WERI-Rb-1 (cell line): ENCODE measurements around the gene S100A8.

Experiments
- DNase-seq: peaks from one replicate; pipeline ENCODE4 v3.0.0-alpha.2; 2020
- H3K27ac ChIP-seq: fragments of 250-450 bp; sonication (Bioruptor Pico); 2 replicates; pipeline ENCODE4 v1.5.1; 2020; ENCODE audit warnings: mild to moderate bottlenecking, moderate library complexity
- H3K27me3 ChIP-seq: fragments of 250-450 bp; sonication (Bioruptor Pico); 2 replicates; pipeline ENCODE4 v1.5.1; 2021; ENCODE audit warnings: mild to moderate bottlenecking, low read depth, moderate library complexity; ENCODE audit not compliant: insufficient read depth, severe bottlenecking
- H3K36me3 ChIP-seq: fragments of 250-450 bp; sonication (Bioruptor Pico); 2 replicates; pipeline ENCODE4 v1.5.1; 2020; ENCODE audit warnings: mild to moderate bottlenecking, moderate library complexity
- H3K4me3 ChIP-seq: 2 replicates; pipeline ENCODE4 v1.5.1; 2011; ENCODE audit warnings: low read depth, mild to moderate bottlenecking, control low read depth, low read length
- H3K9me3 ChIP-seq: fragments of 250-450 bp; sonication (Bioruptor Pico); 2 replicates; pipeline ENCODE4 v1.5.1; 2021; ENCODE audit warnings: mild to moderate bottlenecking, moderate library complexity; ENCODE audit not compliant: severe bottlenecking
- CTCF ChIP-seq: IDR thresholded peaks from 2 replicates; pipeline ENCODE4 v1.5.1; 2011; ENCODE audit warnings: low read depth, mild to moderate bottlenecking, control low read depth, inconsistent platforms, low read length

Gene S100A8

GRCh38 chr1:153364766-153365666, 25.9 kb downstream of the S100A8 start:
- no peak overlapping the region for H3K4me3 ChIP-seq
- peaks cover 98% of the 10 kb centered on the region for H3K27me3 ChIP-seq
- no peak for DNase-seq
- no peak for TF ChIP-seq CTCF
- H3K27ac ChIP-seq, result no peak overlapping the region
- H3K9me3 ChIP-seq, result peaks cover 3% of the 10 kb centered on the region
- no peaks in the 10 kb centered on the region for H3K36me3 ChIP-seq

GRCh38 chr1:153364156-153364555, 26.7 kb downstream of the S100A8 start:
- TF ChIP-seq CTCF, result no peak
- H3K9me3 ChIP-seq, result peaks cover 3% of the 10 kb centered on the region
- H3K4me3 ChIP-seq, result no peak overlapping the region
- H3K36me3 ChIP-seq, result no peaks in the 10 kb centered on the region
- peaks cover 98% of the 10 kb centered on the region for H3K27me3 ChIP-seq
- no peak overlapping the region for H3K27ac ChIP-seq
- DNase-seq, result peak; percentile 3

GRCh38 chr1:153363641-153364040, 27.2 kb downstream of the S100A8 start:
- DNase-seq, result peak; percentile 5
- Histone ChIP-seq H3K36me3 (no peaks in the 10 kb centered on the region), H3K27me3 (peaks cover 98% of the 10 kb centered on the region), H3K4me3 (no peak overlapping the region), H3K27ac (no peak overlapping the region), H3K9me3 (peaks cover 3% of the 10 kb centered on the region)
- no peak for TF ChIP-seq CTCF

GRCh38 chr1:153362187-153362775, 28.6 kb downstream of the S100A8 start:
- Histone ChIP-seq H3K9me3 (peaks cover 3% of the 10 kb centered on the region), H3K4me3 (no peak overlapping the region), H3K36me3 (no peaks in the 10 kb centered on the region), H3K27me3 (peaks cover 98% of the 10 kb centered on the region), H3K27ac (no peak overlapping the region)
- no peak for TF ChIP-seq CTCF
- DNase-seq, result peak; percentile 19

GRCh38 chr1:153361480-153362109, 29.3 kb downstream of the S100A8 start:
- no peak overlapping the region for H3K27ac ChIP-seq
- H3K27me3 ChIP-seq, result peaks cover 100% of the 10 kb centered on the region
- peak; percentile 5 for DNase-seq

More at GRCh38 chr1:153361480-153362109, 29.3 kb downstream of the S100A8 start:
- Histone ChIP-seq H3K4me3 (no peak overlapping the region), H3K36me3 (no peaks in the 10 kb centered on the region), H3K9me3 (peaks cover 3% of the 10 kb centered on the region)
- no peak for TF ChIP-seq CTCF
